GM19239 (cell line): ENCODE results near the gene RTTN.

Experiments used
- DNase-seq: peaks from one replicate; pipeline ENCODE4 v3.0.0; 2011; ENCODE audit warnings: low spot score; ENCODE audit not compliant: insufficient read length
- FAIRE-seq: peaks from 2 replicates; lab custom pipeline; 2011; peaks lifted over from hg19 to GRCh38; lab: Jason Lieb, UNC

RTTN gene

GRCh38 chr18:70160073-70160678 lies 45.3 kb downstream of the RTTN start:
- FAIRE-seq (peak; percentile 33), DNase-seq (no peak)

GRCh38 chr18:70158992-70159717 lies 46.3 kb downstream of the RTTN start:
- no peak for DNase-seq
- FAIRE-seq: peak; percentile 93

GRCh38 chr18:70156886-70157285 lies 48.6 kb downstream of the RTTN start:
- FAIRE-seq: no peak
- DNase-seq: no peak

- no peak for DNase-seq
- peak; percentile 14 for FAIRE-seq
Measured at GRCh38 chr18:70154591-70155194, 50.8 kb downstream of the RTTN start.

- no peak for DNase-seq
- no peak for FAIRE-seq
Measured at GRCh38 chr18:70151614-70152013, 53.9 kb downstream of the RTTN start.

- no peak for DNase-seq
Measured at GRCh38 chr18:70149616-70150301, 55.7 kb downstream of the RTTN start.

GRCh38 chr18:70149156-70149555 lies 56.3 kb downstream of the RTTN start:
- FAIRE-seq: no peak

More at GRCh38 chr18:70149616-70150301, 55.7 kb downstream of the RTTN start:
- FAIRE-seq: no peak

GRCh38 chr18:70148039-70148938 lies 57.2 kb downstream of the RTTN start:
- DNase-seq: no peak
- no peak for FAIRE-seq

More at GRCh38 chr18:70149156-70149555, 56.3 kb downstream of the RTTN start:
- no peak for DNase-seq

GRCh38 chr18:70146174-70146573 lies 59.3 kb downstream of the RTTN start:
- DNase-seq (no peak), FAIRE-seq (no peak)

- DNase-seq (no peak), FAIRE-seq (peak; percentile 26)
Measured at GRCh38 chr18:70142001-70142400, 63.5 kb downstream of the RTTN start.

- no peak for FAIRE-seq
- no peak for DNase-seq
Measured at GRCh38 chr18:70139138-70139537, 66.3 kb downstream of the RTTN start.

- FAIRE-seq: peak; percentile 64
- DNase-seq: no peak
Measured at GRCh38 chr18:70135604-70136003, 69.9 kb downstream of the RTTN start.

- DNase-seq: no peak
- no peak for FAIRE-seq
Measured at GRCh38 chr18:70132999-70133398, 72.5 kb downstream of the RTTN start.

- FAIRE-seq (no peak), DNase-seq (no peak)
Measured at GRCh38 chr18:70128271-70128670, 77.2 kb downstream of the RTTN start.

GRCh38 chr18:70127359-70127758 lies 78.1 kb downstream of the RTTN start:
- no peak for FAIRE-seq
- DNase-seq: no peak

GRCh38 chr18:70126832-70127231 lies 78.7 kb downstream of the RTTN start:
- FAIRE-seq: no peak
- DNase-seq: no peak

GRCh38 chr18:70124139-70124538 lies 81.3 kb downstream of the RTTN start:
- no peak for DNase-seq
- FAIRE-seq: no peak

- DNase-seq (no peak), FAIRE-seq (no peak)
Measured at GRCh38 chr18:70121842-70122241, 83.6 kb downstream of the RTTN start.

- no peak for DNase-seq
- FAIRE-seq: no peak
Measured at GRCh38 chr18:70116949-70117348, 88.5 kb downstream of the RTTN start.

- FAIRE-seq (no peak), DNase-seq (no peak)
Measured at GRCh38 chr18:70113511-70113910, 92.0 kb downstream of the RTTN start.
